Spleen (tissue), 7 donors: ENCODE measurements around the gene OSBPL9.
A peak's percentile ranks its signal among the peaks of the same experiment; 100 is the strongest.

Experiments
- POLR2A ChIP-seq, 3 donors: fragments of 450-650 bp; IDR thresholded peaks; one replicate each; pipeline ENCODE4 v1.5.1; 2017; ENCODE audit warnings: antibody characterized with exemption in 3 of 3, mild to moderate bottlenecking in 1 of 3
- POLR2AphosphoS5 ChIP-seq, 3 donors: sonication (generic); formaldehyde crosslinking; IDR thresholded peaks; one replicate each; pipeline ENCODE4 v1.5.1; 2017; ENCODE audit warnings: antibody characterized with exemption in 3 of 3
- TF ChIP-seq, protein P1 (sequence below), 11 experiments: fragments of 200-600 bp in 7 of 11; fragments of 450-650 bp in 4 of 11; sonication (generic) in 4 of 11; IDR thresholded peaks in 8 of 11; conservative IDR thresholded peaks in 3 of 11; 1 replicate in 7 of 11; 2 replicates in 4 of 11; pipeline versions ENCODE4 v1.4.0 to v1.8.0; 2016 to 2021; ENCODE audit warnings: antibody characterized with exemption in 11 of 11, inconsistent platforms in 4 of 11, mild to moderate bottlenecking in 1 of 11
- donor health status: DM: no; HTN: no; CAD: no; lungs with moderate emphysema.
- donor health status: DM: no; HTN: no; CAD: no.
- donor health status: DM: no; HTN: no; CAD: no.

DNA sequence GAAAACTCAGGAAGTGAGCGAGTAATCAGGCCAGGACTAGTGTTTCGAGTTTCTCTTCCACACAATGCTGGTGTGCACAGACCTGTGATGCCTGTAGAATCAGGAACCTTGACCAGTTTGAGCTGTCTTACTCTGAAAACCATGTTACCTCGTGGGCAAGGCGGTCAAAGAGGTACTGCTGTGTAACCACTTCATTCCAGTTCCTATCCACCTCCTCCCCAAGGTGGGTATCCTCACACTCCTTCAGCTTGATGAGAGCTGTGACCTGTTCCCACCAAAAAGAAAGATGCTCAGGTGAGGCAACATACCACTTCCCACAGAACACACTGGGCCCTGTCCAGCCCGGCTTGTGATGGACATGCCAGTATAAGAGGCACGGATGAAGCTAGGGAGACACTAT, 173.5 kb downstream of the OSBPL9 start:
- TF ChIP-seq, protein P1, sequence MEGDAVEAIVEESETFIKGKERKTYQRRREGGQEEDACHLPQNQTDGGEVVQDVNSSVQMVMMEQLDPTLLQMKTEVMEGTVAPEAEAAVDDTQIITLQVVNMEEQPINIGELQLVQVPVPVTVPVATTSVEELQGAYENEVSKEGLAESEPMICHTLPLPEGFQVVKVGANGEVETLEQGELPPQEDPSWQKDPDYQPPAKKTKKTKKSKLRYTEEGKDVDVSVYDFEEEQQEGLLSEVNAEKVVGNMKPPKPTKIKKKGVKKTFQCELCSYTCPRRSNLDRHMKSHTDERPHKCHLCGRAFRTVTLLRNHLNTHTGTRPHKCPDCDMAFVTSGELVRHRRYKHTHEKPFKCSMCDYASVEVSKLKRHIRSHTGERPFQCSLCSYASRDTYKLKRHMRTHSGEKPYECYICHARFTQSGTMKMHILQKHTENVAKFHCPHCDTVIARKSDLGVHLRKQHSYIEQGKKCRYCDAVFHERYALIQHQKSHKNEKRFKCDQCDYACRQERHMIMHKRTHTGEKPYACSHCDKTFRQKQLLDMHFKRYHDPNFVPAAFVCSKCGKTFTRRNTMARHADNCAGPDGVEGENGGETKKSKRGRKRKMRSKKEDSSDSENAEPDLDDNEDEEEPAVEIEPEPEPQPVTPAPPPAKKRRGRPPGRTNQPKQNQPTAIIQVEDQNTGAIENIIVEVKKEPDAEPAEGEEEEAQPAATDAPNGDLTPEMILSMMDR (IDR thresholded peaks at IDR 0.05 in 8 of 11, conservative IDR thresholded peaks at IDR 0.05 in 3 of 11) = no peak
- peak in 1 of 3 donors; percentile 30 for TF ChIP-seq POLR2AphosphoS5 (IDR thresholded peaks at IDR 0.05)
- TF ChIP-seq POLR2A (IDR thresholded peaks at IDR 0.05) = no peak
